ENCODE data around the gene FLYWCH2. TPM values are rescaled to one million over a fixed set of nuclear protein-coding genes. Genes with fewer than 3 reads are reported as not detected.
A peak's percentile ranks its signal among the peaks of the same experiment; 100 is the strongest.

Gene FLYWCH2
- total and polyA plus RNA-seq, 2 of the 13 experiments (the other 11 are each of a cell fraction or from before 2014, with no cell fraction given), result 16.9 to 19.8 TPM

DNA sequence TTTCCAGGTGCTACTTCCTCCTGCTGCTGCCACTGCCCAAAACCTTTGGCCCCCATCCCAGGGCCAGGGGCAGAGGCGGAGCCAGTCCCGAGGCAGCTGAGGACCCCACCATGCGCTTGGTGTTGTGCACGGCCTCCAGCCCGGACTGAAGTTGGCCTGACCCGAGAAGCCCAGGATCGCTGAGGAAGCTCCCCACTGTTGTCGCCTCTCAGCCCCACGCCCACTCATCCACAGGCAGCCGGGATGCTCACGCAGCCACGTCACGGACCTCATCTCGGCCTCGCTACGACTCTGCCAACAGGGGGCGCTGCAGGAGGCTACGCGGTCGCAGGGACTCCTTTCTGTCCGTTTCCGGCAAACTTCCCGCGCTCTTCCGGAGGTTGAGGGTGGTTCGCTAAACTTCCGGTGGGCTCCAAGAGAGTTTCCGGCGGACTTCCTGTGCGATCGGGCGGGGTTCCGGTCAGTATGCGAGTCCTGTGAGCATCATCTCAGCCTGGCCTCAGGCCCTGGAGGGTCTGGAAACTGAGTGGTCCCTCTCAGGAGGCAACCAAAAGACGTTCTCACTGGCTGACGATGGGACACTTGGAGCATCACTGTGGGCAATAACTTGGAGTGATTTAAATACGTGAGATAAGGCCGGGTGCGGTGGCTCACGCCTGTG lies 40.5 kb upstream of the FLYWCH2 start:
- no peaks in the 10 kb centered on the region for H3K36me3 ChIP-seq (replicated peaks in 1 of 2; ENCODE audit: control insufficient read depth in 1 of 2, insufficient read depth in 2 of 2, low read length in 2 of 2)
- FAIRE-seq, result no peak
- no peak overlapping the region for H3K4me3 ChIP-seq (replicated peaks in 1 of 3; ENCODE audit: insufficient read depth in 1 of 3, low read depth in 2 of 3, low read length in 3 of 3)
- no peak overlapping the region for H3K4me2 ChIP-seq (ENCODE audit: low read depth, low read length)
- CTCF ChIA-PET (ENCODE audit: low intra/inter-chr PET ratio, low total read pairs), result no interaction called here
- peaks cover 3 to 11% of the 10 kb centered on the region in 2 experiments; a peak in 2 of 5 replicates for H3K27me3 ChIP-seq (ENCODE audit: control insufficient read depth in 1 of 2, insufficient read depth in 2 of 2, low read length in 2 of 2)
- 61% methylated on average over 30 of the region's 40 CpGs for WGBS (ENCODE audit: low lambda C conversion rate)
- peaks cover 24% of the 10 kb centered on the region for H3K4me1 ChIP-seq (ENCODE audit: insufficient read depth, low read length)
- H3K9me3 ChIP-seq (ENCODE audit: low read length), result no peaks in the 10 kb centered on the region
- no peak overlapping the region for H3K9ac ChIP-seq (ENCODE audit: insufficient read depth, low read depth, low read length)
- H3K79me2 ChIP-seq (ENCODE audit: insufficient read depth, low read length), result no peaks in the 10 kb centered on the region
- no peak for ATAC-seq
- no peak overlapping the region for H2AFZ ChIP-seq (ENCODE audit: low read length)
- H4K20me1 ChIP-seq (ENCODE audit: insufficient read depth, low read length), result no peaks in the 10 kb centered on the region
- DNase-seq (ENCODE audit: low spot score), result no peak
- POLR2A ChIA-PET, result no interaction called here
- BruUV-seq (replicated peaks), result no TSS peak
- in situ Hi-C loops (cut with HindIII; ENCODE audit: extremely low pct_ligation_motif_present, low pct_unique_long_range_greater_than_20kb) (no loop called here), intact Hi-C loops (cut with micrococcal nuclease; ENCODE audit: unreplicated experiment) (no loop called here)
- H3K27ac ChIP-seq (ENCODE audit: extremely low read length, insufficient read depth, low read length), result no peak overlapping the region
- TF ChIP-seq CREB1 (IDR thresholded peaks at IDR 0.05), result peak; percentile 37; the same call in 1 of the 2 replicates
- no peak for TF ChIP-seq CREB1 (CRISPR knock-in tag; IDR thresholded peaks at IDR 0.05)
- peak; percentile 23; the same call in 1 of the 2 replicates for TF ChIP-seq HOXA3 (CRISPR knock-in tag; IDR thresholded peaks at IDR 0.05)
- no peak for TF ChIP-seq SP2 (CRISPR knock-in tag; IDR thresholded peaks at IDR 0.05)
- TF ChIP-seq KAT7 (CRISPR knock-in tag; IDR thresholded peaks at IDR 0.05; ENCODE audit: borderline replicate concordance), result no peak
- TF ChIP-seq GABPB1 (CRISPR knock-in tag; IDR thresholded peaks at IDR 0.05), result peak; percentile 35; the same call in 1 of the 2 replicates
- peak; percentile 88 for TF ChIP-seq ZBTB33 (CRISPR knock-in tag; IDR thresholded peaks at IDR 0.05)
- TF ChIP-seq, protein P1, sequence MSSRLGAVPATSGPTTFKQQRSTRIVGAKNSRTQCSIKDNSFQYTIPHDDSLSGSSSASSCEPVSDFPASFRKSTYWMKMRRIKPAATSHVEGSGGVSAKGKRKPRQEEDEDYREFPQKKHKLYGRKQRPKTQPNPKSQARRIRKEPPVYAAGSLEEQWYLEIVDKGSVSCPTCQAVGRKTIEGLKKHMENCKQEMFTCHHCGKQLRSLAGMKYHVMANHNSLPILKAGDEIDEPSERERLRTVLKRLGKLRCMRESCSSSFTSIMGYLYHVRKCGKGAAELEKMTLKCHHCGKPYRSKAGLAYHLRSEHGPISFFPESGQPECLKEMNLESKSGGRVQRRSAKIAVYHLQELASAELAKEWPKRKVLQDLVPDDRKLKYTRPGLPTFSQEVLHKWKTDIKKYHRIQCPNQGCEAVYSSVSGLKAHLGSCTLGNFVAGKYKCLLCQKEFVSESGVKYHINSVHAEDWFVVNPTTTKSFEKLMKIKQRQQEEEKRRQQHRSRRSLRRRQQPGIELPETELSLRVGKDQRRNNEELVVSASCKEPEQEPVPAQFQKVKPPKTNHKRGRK (CRISPR knock-in tag; IDR thresholded peaks at IDR 0.05), result no peak
- TF ChIP-seq HOXD1 (CRISPR knock-in tag; IDR thresholded peaks at IDR 0.05), result 0 out of 2 replicates have a peak, but pooled peaks have one; percentile 9
- TF ChIP-seq, protein P2, sequence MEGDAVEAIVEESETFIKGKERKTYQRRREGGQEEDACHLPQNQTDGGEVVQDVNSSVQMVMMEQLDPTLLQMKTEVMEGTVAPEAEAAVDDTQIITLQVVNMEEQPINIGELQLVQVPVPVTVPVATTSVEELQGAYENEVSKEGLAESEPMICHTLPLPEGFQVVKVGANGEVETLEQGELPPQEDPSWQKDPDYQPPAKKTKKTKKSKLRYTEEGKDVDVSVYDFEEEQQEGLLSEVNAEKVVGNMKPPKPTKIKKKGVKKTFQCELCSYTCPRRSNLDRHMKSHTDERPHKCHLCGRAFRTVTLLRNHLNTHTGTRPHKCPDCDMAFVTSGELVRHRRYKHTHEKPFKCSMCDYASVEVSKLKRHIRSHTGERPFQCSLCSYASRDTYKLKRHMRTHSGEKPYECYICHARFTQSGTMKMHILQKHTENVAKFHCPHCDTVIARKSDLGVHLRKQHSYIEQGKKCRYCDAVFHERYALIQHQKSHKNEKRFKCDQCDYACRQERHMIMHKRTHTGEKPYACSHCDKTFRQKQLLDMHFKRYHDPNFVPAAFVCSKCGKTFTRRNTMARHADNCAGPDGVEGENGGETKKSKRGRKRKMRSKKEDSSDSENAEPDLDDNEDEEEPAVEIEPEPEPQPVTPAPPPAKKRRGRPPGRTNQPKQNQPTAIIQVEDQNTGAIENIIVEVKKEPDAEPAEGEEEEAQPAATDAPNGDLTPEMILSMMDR (CRISPR knock-in tag; IDR thresholded peaks at IDR 0.05), result peak; percentile 68

Data from HepG2 (cell line).